Right hindlimb (tissue), 1 donor: ENCODE data around the gene CHAF1A.

Experiments
- DNase-seq: peaks from one replicate; pipeline ENCODE4 v3.0.0-alpha.2; 2018

Gene CHAF1A

DNA sequence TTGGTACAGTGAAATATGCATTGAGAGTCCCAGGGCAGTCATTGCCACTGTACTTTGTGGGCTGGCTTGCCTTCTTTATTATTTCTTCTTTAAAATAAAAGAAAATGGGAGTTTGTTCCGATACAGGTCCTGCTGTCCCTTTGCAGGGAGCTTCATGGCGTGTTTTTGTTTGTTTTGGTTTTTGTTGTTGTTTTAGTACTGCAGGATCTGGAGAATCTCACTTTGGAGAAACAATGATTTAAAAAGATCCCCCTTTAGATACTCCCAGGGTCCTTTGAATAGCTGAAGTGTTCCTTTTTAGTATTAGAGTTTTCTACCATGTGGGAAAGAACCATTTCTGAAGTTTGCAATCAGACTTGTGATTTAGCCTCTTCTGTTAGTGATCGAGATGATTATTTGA, 11.1 kb downstream of the CHAF1A start:
- DNase-seq = no peak

GRCh38 chr19:4414144-4414799, 11.8 kb downstream of the CHAF1A start:
- no peak for DNase-seq

GRCh38 chr19:4414800-4415321, 12.4 kb downstream of the CHAF1A start:
- DNase-seq = no peak

- no peak for DNase-seq
Observed at GRCh38 chr19:4415352-4415751, 12.9 kb downstream of the CHAF1A start.

DNA sequence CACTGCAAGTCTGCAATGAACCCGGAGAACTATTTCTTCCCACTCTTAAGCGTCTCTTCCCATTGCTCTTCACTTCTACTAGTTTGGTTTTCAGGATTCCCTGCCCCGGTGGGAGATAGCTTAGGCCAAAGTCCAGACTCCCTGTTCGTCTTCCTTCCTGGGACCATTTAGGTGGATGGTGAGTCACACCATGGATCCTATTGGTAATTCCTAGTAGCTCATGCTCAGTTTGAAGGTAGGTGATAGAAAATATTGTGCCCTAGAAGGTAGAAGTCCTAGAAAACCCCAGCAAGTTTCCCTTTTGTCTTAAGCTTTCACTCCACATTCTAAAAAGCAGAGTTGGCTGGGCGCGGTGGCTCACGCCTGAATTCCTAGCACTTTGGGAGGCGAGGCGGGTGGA, 13.8 kb downstream of the CHAF1A start:
- DNase-seq = no peak

DNA sequence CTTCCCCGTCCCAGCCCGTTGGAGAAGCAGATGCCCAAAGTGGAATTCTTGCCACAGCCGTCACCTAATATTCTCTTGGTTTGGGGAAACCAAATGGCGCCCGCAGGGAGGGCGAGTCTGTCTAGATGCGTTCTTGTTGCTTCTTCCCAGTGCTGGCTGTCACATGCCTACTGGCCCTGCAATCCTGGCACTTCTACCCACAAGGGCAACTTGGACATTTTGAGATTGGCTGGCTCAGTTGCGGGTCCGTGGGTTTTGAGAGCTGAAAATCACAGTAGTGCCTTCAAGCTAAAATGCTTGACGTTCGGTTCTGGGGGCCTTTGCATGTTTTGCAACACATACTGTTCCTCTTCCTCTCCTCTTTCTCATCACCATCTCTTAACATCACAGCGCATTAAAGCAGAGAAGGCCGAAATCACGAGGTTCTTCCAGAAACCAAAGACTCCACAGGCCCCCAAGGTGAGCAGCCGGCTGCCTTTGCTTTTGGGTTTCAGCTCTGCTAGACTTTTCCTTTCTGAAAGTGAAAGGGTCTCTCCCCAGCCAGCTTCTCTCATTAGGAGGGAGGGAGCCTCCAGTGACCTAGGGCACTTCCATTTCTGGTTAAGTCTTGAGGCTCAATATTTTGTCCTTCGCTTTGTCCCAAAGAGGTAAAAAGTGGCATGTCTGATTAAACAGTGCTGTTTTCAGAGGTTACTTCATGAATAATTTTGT, 21.1 kb downstream of the CHAF1A start:
- DNase-seq = no peak

DNA sequence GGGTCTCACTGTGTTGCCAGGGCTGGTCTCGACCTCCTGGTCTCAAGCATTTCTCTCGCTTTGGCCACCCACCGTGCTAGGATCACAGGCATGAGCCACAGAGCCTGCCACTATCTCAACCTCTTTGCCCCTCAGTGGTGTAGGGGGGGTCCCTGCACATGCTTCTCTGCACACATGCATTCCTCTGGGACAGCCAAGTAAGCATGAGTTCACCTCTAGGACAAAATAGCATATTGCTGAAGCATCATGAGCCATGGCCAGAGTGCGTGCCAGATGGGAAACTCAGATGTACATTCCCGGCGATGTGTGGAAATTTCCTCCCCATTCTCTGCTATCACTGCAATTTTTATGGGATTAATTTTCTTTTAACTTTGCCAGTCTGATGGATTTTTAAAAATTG, 23.1 kb downstream of the CHAF1A start:
- DNase-seq = no peak

GRCh38 chr19:4428326-4428975, 26.0 kb downstream of the CHAF1A start:
- no peak for DNase-seq

DNA sequence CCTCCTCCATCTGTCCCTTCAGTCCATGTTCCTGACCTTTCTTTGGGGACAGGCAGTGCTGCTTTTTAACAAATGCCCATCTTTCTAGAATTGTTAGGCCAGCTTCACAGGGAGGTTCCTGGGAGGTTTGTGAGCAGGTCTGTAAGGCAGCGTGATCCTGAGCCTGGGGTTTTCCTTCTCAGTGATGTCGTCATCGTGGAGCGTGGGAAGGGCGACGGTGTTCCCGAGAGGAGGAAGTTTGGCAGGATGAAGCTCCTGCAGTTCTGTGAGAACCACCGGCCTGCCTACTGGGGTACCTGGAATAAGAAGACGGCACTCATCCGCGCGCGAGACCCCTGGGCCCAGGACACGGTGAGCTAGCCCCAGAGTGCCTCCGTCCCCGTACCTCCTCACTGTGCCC, 26.8 kb downstream of the CHAF1A start:
- no peak for DNase-seq

DNA sequence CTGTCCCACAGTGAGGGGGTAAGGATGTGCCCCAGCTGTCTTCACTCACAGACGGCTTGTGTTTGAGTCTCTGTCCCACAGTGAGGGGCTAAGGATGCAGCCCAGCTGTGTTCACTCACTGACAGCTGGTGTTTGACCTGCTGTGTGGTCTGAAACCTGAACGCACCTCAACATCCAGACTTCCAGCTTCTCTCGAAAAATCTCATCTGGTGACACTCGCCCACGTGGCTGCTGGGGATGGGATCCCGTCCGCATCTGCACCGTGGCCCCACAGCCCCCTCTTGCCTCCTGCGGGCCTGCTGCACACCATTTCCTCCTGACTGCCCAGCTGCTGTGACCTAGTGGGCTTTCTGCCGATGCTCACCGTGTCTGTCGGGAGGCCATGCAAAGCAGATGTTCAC, 27.3 kb downstream of the CHAF1A start:
- no peak for DNase-seq

DNA sequence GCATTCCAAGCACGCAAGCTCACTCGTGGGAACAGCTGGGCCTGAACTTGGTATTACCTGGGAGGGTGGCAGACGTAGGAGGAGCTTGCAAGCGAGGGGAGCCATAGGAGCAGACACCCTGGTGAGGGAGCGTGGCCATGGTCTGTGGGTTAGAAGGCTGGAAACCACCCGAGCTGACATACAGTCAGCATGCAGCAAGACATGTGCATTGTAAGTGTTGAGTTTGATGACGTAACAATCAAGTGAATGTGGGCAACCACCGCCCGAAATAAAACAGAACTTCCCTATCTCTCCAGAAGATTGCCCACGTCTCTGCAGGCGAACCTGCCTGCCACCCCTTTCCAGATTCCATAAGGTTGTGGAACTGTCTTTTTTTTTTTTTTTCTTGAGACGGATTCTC, 28.3 kb downstream of the CHAF1A start:
- DNase-seq = no peak

- DNase-seq = no peak
Observed at GRCh38 chr19:4431296-4431695, 28.9 kb downstream of the CHAF1A start.

DNA sequence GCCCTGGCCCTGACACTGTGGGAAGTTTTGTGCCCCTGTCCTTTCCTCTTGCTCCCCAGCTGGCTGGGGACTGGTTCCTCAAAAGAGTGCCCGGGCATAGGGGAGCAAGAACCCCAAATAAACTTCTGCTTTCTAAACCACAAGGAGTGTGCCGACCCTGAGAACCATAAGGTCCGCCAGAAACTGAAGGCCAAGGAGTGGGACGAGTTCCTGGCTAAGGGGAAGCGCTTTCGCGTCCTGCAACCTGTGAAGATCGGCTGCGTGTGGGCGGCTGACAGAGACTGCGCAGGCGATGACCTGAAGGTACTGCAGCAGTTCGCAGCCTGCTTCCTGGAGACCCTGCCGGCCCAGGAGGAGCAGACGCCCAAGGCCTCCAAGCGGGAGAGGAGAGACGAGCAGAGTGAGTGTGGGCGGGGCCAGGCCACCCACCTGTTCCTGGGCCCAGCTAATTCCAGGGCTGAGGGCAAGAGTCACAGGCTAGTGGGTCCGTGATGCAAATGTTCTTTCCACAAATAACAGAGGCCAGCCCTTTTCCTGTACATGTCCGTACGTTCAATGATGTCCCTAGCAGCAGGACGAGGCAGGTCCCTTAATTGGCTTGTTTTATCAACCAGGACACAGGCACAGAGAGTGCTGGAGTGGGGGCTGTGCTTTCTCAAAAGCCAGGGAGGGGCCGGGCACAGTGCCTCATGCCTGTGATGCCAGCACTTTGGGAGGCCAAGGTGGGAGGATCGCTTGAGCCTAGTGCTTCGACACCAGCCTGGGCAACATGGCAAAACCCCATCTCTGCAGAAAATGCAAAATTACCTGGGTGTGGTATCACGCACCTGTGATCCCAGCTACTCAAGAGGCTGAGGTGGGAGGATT, 29.6 kb downstream of the CHAF1A start:
- DNase-seq = no peak

DNA sequence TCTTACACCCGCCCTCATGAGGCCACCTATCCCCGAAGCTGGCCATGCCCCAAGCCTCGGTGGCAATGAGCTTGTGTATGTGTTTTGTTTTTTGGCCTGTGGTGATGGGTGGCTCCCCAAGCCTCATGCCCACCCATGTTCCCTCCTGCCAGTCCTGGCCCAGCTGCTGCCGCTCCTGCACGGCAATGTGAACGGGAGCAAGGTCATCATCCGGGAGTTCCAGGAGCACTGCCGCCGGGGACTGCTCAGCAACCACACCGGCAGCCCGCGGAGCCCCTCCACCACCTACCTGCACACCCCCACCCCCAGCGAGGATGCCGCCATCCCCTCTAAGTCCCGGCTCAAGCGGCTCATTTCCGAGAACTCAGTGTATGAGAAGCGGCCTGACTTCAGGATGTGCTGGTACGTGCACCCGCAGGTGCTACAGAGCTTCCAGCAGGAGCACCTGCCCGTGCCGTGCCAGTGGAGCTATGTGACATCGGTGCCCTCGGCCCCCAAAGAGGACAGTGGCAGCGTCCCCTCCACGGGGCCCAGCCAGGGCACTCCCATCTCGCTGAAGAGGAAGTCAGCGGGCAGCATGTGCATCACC, 30.6 kb downstream of the CHAF1A start:
- no peak for DNase-seq

- no peak for DNase-seq
Observed at GRCh38 chr19:4434391-4434790, 32.0 kb downstream of the CHAF1A start.

GRCh38 chr19:4436231-4436630, 33.8 kb downstream of the CHAF1A start:
- no peak for DNase-seq

DNA sequence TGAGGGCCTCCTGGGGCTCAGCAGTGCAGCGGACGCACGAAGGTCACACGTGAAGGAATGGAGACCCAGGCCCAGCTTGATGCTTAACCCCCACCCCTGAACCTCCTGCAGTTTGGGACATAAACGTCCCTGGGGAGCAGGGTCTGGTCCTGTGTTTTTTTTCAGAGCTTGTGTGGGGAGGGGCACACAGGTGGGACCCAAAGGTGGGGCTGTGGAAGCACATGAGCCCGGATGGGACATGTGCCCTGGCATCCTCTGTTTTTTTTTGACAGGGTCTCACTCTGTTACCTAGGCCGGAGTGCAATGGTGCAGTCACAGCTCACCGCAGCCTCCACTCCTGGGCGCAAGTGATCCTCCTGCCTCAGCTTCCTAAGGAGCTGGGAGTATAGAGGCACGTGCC, 34.7 kb downstream of the CHAF1A start:
- DNase-seq = no peak

DNA sequence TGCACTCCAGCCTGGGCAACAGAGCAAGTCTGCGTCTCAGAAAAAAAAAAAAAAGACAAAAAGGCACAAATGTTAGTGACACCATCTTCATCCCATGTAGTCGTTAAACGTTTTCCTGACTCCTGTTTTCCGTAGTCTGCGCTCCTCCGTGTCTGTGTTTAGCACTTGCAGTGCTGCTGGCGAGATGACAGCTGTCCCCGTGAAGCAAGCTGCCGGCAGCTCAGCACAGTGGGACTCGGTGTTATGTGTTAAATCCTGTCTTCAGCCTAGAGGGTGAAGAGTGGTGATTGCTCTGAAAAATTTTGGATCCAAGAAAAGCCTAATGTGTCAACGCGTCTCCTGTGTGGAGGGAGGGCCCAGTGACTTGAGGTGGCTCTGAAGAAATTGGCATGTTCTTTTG, 36.8 kb downstream of the CHAF1A start:
- DNase-seq = no peak

- no peak for DNase-seq
Observed at GRCh38 chr19:4441994-4442818, 39.8 kb downstream of the CHAF1A start.

DNA sequence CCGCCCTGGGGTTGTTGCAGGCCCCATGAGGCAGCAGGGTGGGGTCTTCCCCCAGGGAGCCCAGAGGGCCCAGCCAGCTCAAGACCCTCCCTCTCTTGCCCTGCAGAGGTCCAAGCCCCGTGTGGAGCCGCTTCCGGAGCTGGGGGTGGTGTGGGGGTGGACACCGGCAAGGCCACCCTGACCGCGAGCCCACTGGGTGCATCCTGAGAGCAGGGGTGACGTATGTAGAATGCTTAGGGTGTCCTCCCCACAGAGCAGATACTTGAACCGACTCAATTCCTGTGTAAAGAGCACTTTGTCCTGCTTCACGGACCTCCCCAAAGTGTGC, 40.3 kb downstream of the CHAF1A start:
- no peak for DNase-seq

DNA sequence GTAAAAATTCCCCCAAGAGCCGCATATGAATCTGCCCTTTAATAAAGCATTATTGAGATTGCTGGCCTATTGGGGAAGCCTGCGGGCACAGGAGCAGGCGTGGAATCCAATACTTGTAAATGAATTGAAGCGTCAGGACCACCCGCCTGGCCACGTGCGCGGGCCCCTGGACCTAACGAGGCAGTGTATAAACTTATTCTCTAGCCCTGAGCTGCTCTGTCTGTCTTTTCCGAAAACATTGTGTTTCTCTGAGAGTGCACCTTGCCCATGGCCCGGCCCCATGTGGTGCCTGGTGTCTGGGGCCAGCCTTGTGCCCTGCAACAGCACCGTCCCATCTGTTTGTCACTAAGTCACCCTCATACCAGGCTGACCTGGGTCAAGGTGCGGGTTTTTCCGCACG, 40.7 kb downstream of the CHAF1A start:
- DNase-seq = no peak
